Endothelial cell of umbilical vein (primary cell): ENCODE results near the gene SMOC1. TPM values are rescaled to one million over a fixed set of nuclear protein-coding genes. Genes with fewer than 3 reads are reported as not detected.

Experiments
- BruUV-seq: library from RNA; stranded (reverse); fragments of 400-500 nt; replicated peaks from 2 replicates; lab custom pipeline; 2021; lab: Mats Ljungman, UMichigan
- CTCF ChIA-PET: fragments of 300-600, 350-600 bp; sonication (Branson Sonifier 250); formaldehyde crosslinking; loops from one replicate; lab custom pipeline; 2021; ENCODE audit warnings: antibody characterized with exemption, inconsistent platforms; lab: Charles Lee
- POLR2A ChIA-PET: fragments of 300-600, 350-600 bp; sonication (Branson Sonifier 250); formaldehyde crosslinking; loops from one replicate; lab custom pipeline; 2021; ENCODE audit warnings: antibody characterized with exemption, inconsistent platforms; lab: Charles Lee
- DNase-seq: peaks from one replicate; pipeline ENCODE4 v3.0.0-alpha.2; 2011; ENCODE audit warnings: low read depth, low spot score
- FAIRE-seq: peaks from 2 replicates; lab custom pipeline; 2011; peaks lifted over from hg19 to GRCh38; lab: Jason Lieb, UNC
- H2AFZ ChIP-seq: 2 replicates; pipeline ENCODE4 v1.6.0; 2012; ENCODE audit warnings: low read depth, low read length, control low read depth, inconsistent platforms
- H3K27ac ChIP-seq: 2 replicates; pipeline ENCODE4 v1.5.1; 2011; ENCODE audit warnings: low read depth, mild to moderate bottlenecking, control low read depth, low read length, moderate library complexity; ENCODE audit not compliant: insufficient read depth
- H3K27me3 ChIP-seq, 2 experiments: 2 replicates each; pipeline versions ENCODE4 v1.6.0 to v1.6.1; 2011; ENCODE audit warnings: low read length in 2 of 2, mixed read lengths in 1 of 2; ENCODE audit not compliant: control insufficient read depth in 2 of 2, insufficient read depth in 2 of 2
- H3K36me3 ChIP-seq, 2 experiments: 2 replicates in 1 of 2; 3 replicates in 1 of 2; pipeline ENCODE4 v1.5.1; 2011; ENCODE audit warnings: low read length in 2 of 2, mild to moderate bottlenecking in 1 of 2, moderate library complexity in 1 of 2; ENCODE audit not compliant: control insufficient read depth in 2 of 2, insufficient read depth in 2 of 2; ENCODE audit errors: extremely low read depth in 1 of 2
- H3K4me1 ChIP-seq: 3 replicates; pipeline ENCODE4 v1.5.1; 2011; ENCODE audit warnings: mild to moderate bottlenecking, low read length; ENCODE audit not compliant: control insufficient read depth, insufficient read depth; ENCODE audit errors: extremely low read depth
- H3K4me2 ChIP-seq: 2 replicates; pipeline ENCODE4 v1.6.1; 2011; ENCODE audit warnings: low read length, control low read depth, mixed read lengths; ENCODE audit not compliant: insufficient read depth
- H3K4me3 ChIP-seq, 3 experiments: fragments of 200-600 bp in 1 of 3; sonication (generic), shearing (Covaris generic) in 1 of 3; replicated peaks in 1 of 3; 2 replicates each; pipeline ENCODE4 v1.5.1; 2011 to 2016; ENCODE audit warnings: control low read depth in 3 of 3, low read length in 3 of 3, mild to moderate bottlenecking in 2 of 3, inconsistent platforms in 1 of 3, low read depth in 1 of 3, moderate library complexity in 1 of 3; ENCODE audit not compliant: insufficient read depth in 1 of 3
- H3K79me2 ChIP-seq: 2 replicates; pipeline ENCODE4 v1.6.0; 2012; ENCODE audit warnings: low read length, inconsistent platforms; ENCODE audit not compliant: control insufficient read depth, insufficient read depth
- H3K9ac ChIP-seq: replicated peaks from 2 replicates; pipeline ENCODE3; 2011; ENCODE audit warnings: low read length, control low read depth; ENCODE audit not compliant: insufficient read depth; ENCODE audit errors: extremely low read depth
- H3K9me1 ChIP-seq: replicated peaks from 3 replicates; pipeline ENCODE4 v1.6.0; 2011; ENCODE audit warnings: mild to moderate bottlenecking, low read length; ENCODE audit not compliant: control insufficient read depth, insufficient read depth; ENCODE audit errors: extremely low read depth
- H3K9me3 ChIP-seq: replicated peaks from 2 replicates; pipeline ENCODE4 v1.5.1; 2012; ENCODE audit warnings: low read length, inconsistent platforms; ENCODE audit not compliant: control insufficient read depth, insufficient read depth
- H4K20me1 ChIP-seq: replicated peaks from 2 replicates; pipeline ENCODE3; 2011; ENCODE audit warnings: mild to moderate bottlenecking, low read length; ENCODE audit not compliant: control insufficient read depth, insufficient read depth; ENCODE audit errors: extremely low read depth
- FOS ChIP-seq: IDR thresholded peaks from 2 replicates; pipeline ENCODE4 v1.6.1; 2011; ENCODE audit warnings: mild to moderate bottlenecking, low read length, moderate library complexity, borderline replicate concordance; ENCODE audit not compliant: insufficient read depth
- GATA2 ChIP-seq: IDR thresholded peaks from 2 replicates; pipeline ENCODE4 v1.7.0; 2011; ENCODE audit warnings: low read depth, mild to moderate bottlenecking, moderate library complexity, mixed read lengths, low read length; ENCODE audit not compliant: insufficient read length, insufficient read depth
- JUN ChIP-seq: IDR thresholded peaks from 2 replicates; pipeline ENCODE4 v1.6.1; 2011; ENCODE audit warnings: borderline replicate concordance, low read depth; ENCODE audit not compliant: insufficient read length, insufficient read depth
- MYC ChIP-seq: IDR thresholded peaks from one replicate; pipeline ENCODE4 v1.6.1; 2011; ENCODE audit warnings: mild to moderate bottlenecking, low read depth, low read length
- POLR2AphosphoS5 ChIP-seq: IDR thresholded peaks from 2 replicates; pipeline ENCODE4 v1.6.1; 2012; ENCODE audit warnings: low read depth, mild to moderate bottlenecking, control low read depth, low read length, moderate library complexity; ENCODE audit not compliant: insufficient read depth
- dilution Hi-C: fragments of 300-500 bp; cut with MboI; formaldehyde crosslinking; loops from one replicate; pipeline ENCODE4 v1.15.0; 2019; ENCODE audit warnings: low sequenced_read_pairs; ENCODE audit not compliant: extremely low pct_ligation_motif_present
- intact Hi-C: fragments of 100-400 bp; cut with micrococcal nuclease; formaldehyde crosslinking; loops from one replicate; pipeline ENCODE4 v1.10.0; 2022
- polyA plus RNA-seq, 4 experiments: library from polyadenylated mRNA; depleted of rRNA in 3 of 4; stranded (reverse) in 3 of 4; unstranded in 1 of 4; fragments of >200 nt; gene quantifications; 2 replicates each; pipeline versions ENCODE4 v1.2.1 to v1.2.3, GENCODE V29; 2011 to 2012; ENCODE audit warnings: missing spikeins in 1 of 4
- total RNA-seq: library from RNA; stranded (reverse); gene quantifications from 2 replicates; pipeline ENCODE4 v1.2.3, GENCODE V29; 2021
- TF ChIP-seq, protein P1 (sequence below), 2 donors: IDR thresholded peaks; 1 replicate in 1 of 2; 2 replicates in 1 of 2; pipeline ENCODE4 v1.5.1; 2011; ENCODE audit warnings: low read length in 2 of 2, mild to moderate bottlenecking in 2 of 2, moderate library complexity in 2 of 2, control low read depth in 1 of 2, inconsistent platforms in 1 of 2, low read depth in 1 of 2; ENCODE audit not compliant: insufficient read depth in 1 of 2; ENCODE audit errors: extremely low read depth in 1 of 2
- TF ChIP-seq, protein P2 (sequence below): IDR thresholded peaks from 2 replicates; pipeline ENCODE4 v1.6.1; 2011; ENCODE audit not compliant: insufficient read depth, insufficient read length

The SMOC1 gene
- total and polyA plus RNA-seq, 2 donors (not counting 3 experiments of a cell fraction or from before 2014, with no cell fraction given): 0.97 to 1.1 TPM

DNA sequence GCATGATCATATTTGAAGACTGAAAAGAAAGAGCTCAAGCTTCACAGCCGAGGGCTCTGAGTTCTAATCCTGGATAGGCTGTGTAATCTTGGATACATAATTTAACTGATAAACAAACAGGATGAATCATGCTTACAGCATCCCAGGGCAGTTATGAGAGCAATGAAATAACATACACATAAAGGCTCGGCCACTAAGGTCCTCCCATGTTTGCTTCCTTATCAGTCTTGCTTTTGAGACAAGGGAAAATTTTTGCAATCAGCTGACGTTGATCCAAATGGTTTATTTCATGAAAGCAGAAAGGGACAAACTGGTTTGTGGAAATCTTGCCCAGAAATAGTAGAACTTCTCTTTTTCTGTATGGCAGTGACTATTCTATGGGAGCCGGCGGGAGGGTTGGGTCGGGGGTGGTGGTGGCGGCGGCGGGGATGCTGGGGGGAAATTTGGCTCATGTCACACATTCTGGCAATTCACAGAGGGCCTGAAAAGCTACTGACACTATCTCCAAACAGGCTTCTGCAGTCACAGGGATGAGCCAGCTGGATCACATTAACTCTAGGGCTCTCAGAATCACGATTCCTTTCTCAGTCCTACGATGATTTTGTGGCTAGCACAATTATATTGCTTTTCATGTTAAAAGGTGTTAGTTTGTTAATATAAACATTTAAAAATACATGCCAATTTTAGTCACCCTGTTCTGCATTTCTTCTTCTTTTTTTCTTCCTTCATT, 185.1 kb downstream of the SMOC1 start:
- intact Hi-C loops (no loop called here), dilution Hi-C loops (no loop called here)
- TF ChIP-seq JUN: no peak
- TF ChIP-seq, protein P1, sequence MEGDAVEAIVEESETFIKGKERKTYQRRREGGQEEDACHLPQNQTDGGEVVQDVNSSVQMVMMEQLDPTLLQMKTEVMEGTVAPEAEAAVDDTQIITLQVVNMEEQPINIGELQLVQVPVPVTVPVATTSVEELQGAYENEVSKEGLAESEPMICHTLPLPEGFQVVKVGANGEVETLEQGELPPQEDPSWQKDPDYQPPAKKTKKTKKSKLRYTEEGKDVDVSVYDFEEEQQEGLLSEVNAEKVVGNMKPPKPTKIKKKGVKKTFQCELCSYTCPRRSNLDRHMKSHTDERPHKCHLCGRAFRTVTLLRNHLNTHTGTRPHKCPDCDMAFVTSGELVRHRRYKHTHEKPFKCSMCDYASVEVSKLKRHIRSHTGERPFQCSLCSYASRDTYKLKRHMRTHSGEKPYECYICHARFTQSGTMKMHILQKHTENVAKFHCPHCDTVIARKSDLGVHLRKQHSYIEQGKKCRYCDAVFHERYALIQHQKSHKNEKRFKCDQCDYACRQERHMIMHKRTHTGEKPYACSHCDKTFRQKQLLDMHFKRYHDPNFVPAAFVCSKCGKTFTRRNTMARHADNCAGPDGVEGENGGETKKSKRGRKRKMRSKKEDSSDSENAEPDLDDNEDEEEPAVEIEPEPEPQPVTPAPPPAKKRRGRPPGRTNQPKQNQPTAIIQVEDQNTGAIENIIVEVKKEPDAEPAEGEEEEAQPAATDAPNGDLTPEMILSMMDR (IDR thresholded peaks at IDR 0.05; ENCODE audit: extremely low read depth in 1 of 2, insufficient read depth in 1 of 2, low read depth in 1 of 2, low read length in 2 of 2): no peak
- TF ChIP-seq MYC: no peak
- no peak for TF ChIP-seq POLR2AphosphoS5
- no peak for TF ChIP-seq FOS
- TF ChIP-seq, protein P2, sequence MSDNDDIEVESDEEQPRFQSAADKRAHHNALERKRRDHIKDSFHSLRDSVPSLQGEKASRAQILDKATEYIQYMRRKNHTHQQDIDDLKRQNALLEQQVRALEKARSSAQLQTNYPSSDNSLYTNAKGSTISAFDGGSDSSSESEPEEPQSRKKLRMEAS: no peak
- no peak for TF ChIP-seq GATA2
- H3K4me3 ChIP-seq: no peak overlapping the region
- H4K20me1 ChIP-seq: no peaks in the 10 kb centered on the region
- ChIA-PET POLR2A (no interaction called here), CTCF (interaction anchor here (2.3 kb wide), 1 partner anchor 10 kb away, joined by 6 read pairs; no protein-coding TSS in a partner anchor)
- H3K4me1 ChIP-seq: no peaks in the 10 kb centered on the region
- DNase-seq (no peak), FAIRE-seq (no peak)
- H3K27ac ChIP-seq: no peak overlapping the region
- no peaks in the 10 kb centered on the region for H3K27me3 ChIP-seq
- no peaks in the 10 kb centered on the region for H3K9me3 ChIP-seq
- BruUV-seq: no TSS peak
- no peak overlapping the region for H2AFZ ChIP-seq
- no peaks in the 10 kb centered on the region for H3K36me3 ChIP-seq
- H3K4me2 ChIP-seq: no peak overlapping the region
- no peak overlapping the region for H3K9ac ChIP-seq
- H3K9me1 ChIP-seq: no peaks in the 10 kb centered on the region
- H3K79me2 ChIP-seq: no peaks in the 10 kb centered on the region
